Spleen (tissue), 11 donors: ENCODE data around the gene N4BP2L1. TPM values are rescaled to one million over a fixed set of nuclear protein-coding genes. Genes with fewer than 3 reads are reported as not detected.

Experiments used
- DNase-seq: peaks from one replicate; pipeline ENCODE4 v3.0.0-alpha.2; 2020
- H3K27ac ChIP-seq, 8 donors: fragments of 200-600 bp; sonication (generic) in 7 of 8; 1 replicate in 4 of 8; 2 replicates in 4 of 8; pipeline versions ENCODE4 v1.5.0 to v1.8.0; 2016 to 2021; ENCODE audit warnings: inconsistent platforms in 4 of 8, mild to moderate bottlenecking in 4 of 8, moderate library complexity in 1 of 8
- H3K27me3 ChIP-seq, 7 donors: fragments of 200-600 bp; sonication (generic) in 6 of 7; replicated peaks in 1 of 7; 1 replicate in 4 of 7; 2 replicates in 3 of 7; pipeline versions ENCODE4 v1.5.0 to v1.8.0; 2016 to 2021; ENCODE audit warnings: inconsistent platforms in 3 of 7, mild to moderate bottlenecking in 1 of 7
- H3K36me3 ChIP-seq, 6 donors: fragments of 200-600 bp; sonication (generic) in 5 of 6; 1 replicate in 4 of 6; 2 replicates in 2 of 6; pipeline versions ENCODE4 v1.5.0 to v1.8.0; 2016 to 2021; ENCODE audit warnings: inconsistent platforms in 2 of 6
- H3K4me1 ChIP-seq, 6 donors: fragments of 200-600 bp; sonication (generic) in 5 of 6; 1 replicate in 3 of 6; 2 replicates in 3 of 6; pipeline versions ENCODE4 v1.5.0 to v1.8.0; 2016 to 2021; ENCODE audit warnings: inconsistent platforms in 3 of 6
- H3K4me3 ChIP-seq, 8 donors: fragments of 200-600 bp; sonication (generic) in 7 of 8; 1 replicate in 4 of 8; 2 replicates in 4 of 8; pipeline versions ENCODE4 v1.5.0 to v1.8.0; 2016 to 2021; ENCODE audit warnings: inconsistent platforms in 4 of 8, mild to moderate bottlenecking in 4 of 8, moderate library complexity in 2 of 8
- H3K9me3 ChIP-seq, 8 donors: fragments of 200-600 bp; sonication (generic) in 7 of 8; 1 replicate in 4 of 8; 2 replicates in 4 of 8; pipeline versions ENCODE4 v1.5.0 to v1.8.0; 2016 to 2021; ENCODE audit warnings: inconsistent platforms in 4 of 8
- CTCF ChIP-seq, 11 experiments: fragments of 200-600 bp in 7 of 11; fragments of 450-650 bp in 4 of 11; sonication (generic) in 4 of 11; IDR thresholded peaks in 8 of 11; conservative IDR thresholded peaks in 3 of 11; 1 replicate in 7 of 11; 2 replicates in 4 of 11; pipeline versions ENCODE4 v1.4.0 to v1.8.0; 2016 to 2021; ENCODE audit warnings: antibody characterized with exemption in 11 of 11, inconsistent platforms in 4 of 11, mild to moderate bottlenecking in 1 of 11
- POLR2A ChIP-seq, 3 donors: fragments of 450-650 bp; IDR thresholded peaks; one replicate each; pipeline ENCODE4 v1.5.1; 2017; ENCODE audit warnings: antibody characterized with exemption in 3 of 3, mild to moderate bottlenecking in 1 of 3
- POLR2AphosphoS5 ChIP-seq, 3 donors: sonication (generic); formaldehyde crosslinking; IDR thresholded peaks; one replicate each; pipeline ENCODE4 v1.5.1; 2017; ENCODE audit warnings: antibody characterized with exemption in 3 of 3
- WGBS, 5 donors: extraction: QIAGEN DNeasy Blood & Tissue Kit in 3 of 5; methylation state at CpG; one replicate each; pipeline versions ENCODE4 v1.1.5 to v1.1.7; 2013 to 2018; 5-methylcytosine and 5-hydroxymethylcytosine counted together
- intact Hi-C: fragments of 100-400 bp; cut with DNase I; formaldehyde crosslinking; loops from one replicate; pipeline ENCODE4 v1.15.0; 2023; ENCODE audit warnings: low total_unique reads
- polyA plus RNA-seq, 3 donors: library from polyadenylated mRNA; stranded (reverse); fragments of 200-250 nt; gene quantifications; one replicate each; pipeline ENCODE4 v1.2.1, GENCODE V29; 2013
- total RNA-seq, 7 donors: library from RNA; depleted of rRNA in 3 of 7; stranded (reverse); fragments of >200 nt in 3 of 7; fragmentation: NEBNext Ultra II Directional in 4 of 7; extraction: Animal tissue kit (Norgen Biotek cat#: 25700) in 4 of 7; gene quantifications; one replicate each; pipeline versions ENCODE4 v1.1.0 to v1.2.1, GENCODE V29; 2016 to 2021
- donor health status: healthy with polysubstance abuse.
- donor health status: DM: no; HTN: no; CAD: no; lungs with moderate emphysema.
- donor health status: DM: no; HTN: no; CAD: no.
- donor health status: Bipolar disorder and iron deficiency.
- donor health status: healthy.
- donor health status: DM: no; HTN: no; CAD: no.
- donor health status: DM: yes; HTN: yes; CAD: no.

The N4BP2L1 gene
- total and polyA plus RNA-seq, 10 donors = 28.3 to 57.4 (median 39.9) TPM

GRCh38 chr13:32391101-32391619 is 36.8 kb downstream of the N4BP2L1 start:
- 72 to 92% (median 77%) methylated on average over 4 of the region's 4 CpGs for WGBS, 5 donors
- no peak for TF ChIP-seq POLR2A (IDR thresholded peaks at IDR 0.05)
- no peak for TF ChIP-seq POLR2AphosphoS5 (IDR thresholded peaks at IDR 0.05)
- no peak for TF ChIP-seq CTCF (IDR thresholded peaks at IDR 0.05 in 8 of 11, conservative IDR thresholded peaks at IDR 0.05 in 3 of 11)
- intact Hi-C loops = no loop called here

GRCh38 chr13:32390484-32390883 is 37.4 kb downstream of the N4BP2L1 start:
- TF ChIP-seq CTCF (IDR thresholded peaks at IDR 0.05 in 8 of 11, conservative IDR thresholded peaks at IDR 0.05 in 3 of 11) (no peak), POLR2AphosphoS5 (IDR thresholded peaks at IDR 0.05) (no peak), POLR2A (IDR thresholded peaks at IDR 0.05) (no peak)
- no peaks in the 10 kb centered on the region for H3K27me3 ChIP-seq
- WGBS, 5 donors = 63 to 93% (median 83%) methylated on average over 1 of the region's 1 CpG
- H3K9me3 ChIP-seq = no peaks in the 10 kb centered on the region
- DNase-seq = no peak
- H3K4me1 ChIP-seq = peaks cover 0 to 8% (median 0%) of the 10 kb centered on the region in 6 donors
- no peak overlapping the region for H3K27ac ChIP-seq
- no peak overlapping the region for H3K4me3 ChIP-seq
- intact Hi-C loops = no loop called here
- peaks cover 0 to 14% (median 0%) of the 10 kb centered on the region in 6 donors for H3K36me3 ChIP-seq

More at GRCh38 chr13:32391101-32391619, 36.8 kb downstream of the N4BP2L1 start:
- Histone ChIP-seq H3K36me3 (peaks cover 0 to 16% (median 0%) of the 10 kb centered on the region in 6 donors), H3K4me3 (no peak overlapping the region), H3K27ac (no peak overlapping the region), H3K9me3 (no peaks in the 10 kb centered on the region), H3K27me3 (no peaks in the 10 kb centered on the region), H3K4me1 (peaks cover 0 to 8% (median 0%) of the 10 kb centered on the region in 6 donors)
- no peak for DNase-seq

GRCh38 chr13:32390048-32390447 is 37.9 kb downstream of the N4BP2L1 start:
- Histone ChIP-seq H3K9me3 (no peaks in the 10 kb centered on the region), H3K4me3 (no peak overlapping the region), H3K4me1 (peaks cover 0 to 8% (median 0%) of the 10 kb centered on the region in 6 donors), H3K36me3 (peaks cover 0 to 15% (median 0%) of the 10 kb centered on the region in 6 donors), H3K27me3 (no peaks in the 10 kb centered on the region), H3K27ac (no peak overlapping the region)
- intact Hi-C loops = no loop called here
- DNase-seq = no peak
- 51 to 74% (median 59%) methylated on average over 4 of the region's 4 CpGs for WGBS, 5 donors
- TF ChIP-seq POLR2AphosphoS5 (IDR thresholded peaks at IDR 0.05) (no peak), CTCF (IDR thresholded peaks at IDR 0.05 in 8 of 11, conservative IDR thresholded peaks at IDR 0.05 in 3 of 11) (no peak), POLR2A (IDR thresholded peaks at IDR 0.05) (no peak)

- Histone ChIP-seq H3K4me1 (peaks cover 0 to 3% (median 0%) of the 10 kb centered on the region in 6 donors), H3K9me3 (no peaks in the 10 kb centered on the region), H3K27me3 (no peaks in the 10 kb centered on the region), H3K27ac (no peak overlapping the region), H3K4me3 (no peak overlapping the region), H3K36me3 (peaks cover 0 to 48% (median 0%) of the 10 kb centered on the region in 6 donors)
- intact Hi-C loops = no loop called here
- TF ChIP-seq CTCF (IDR thresholded peaks at IDR 0.05 in 8 of 11, conservative IDR thresholded peaks at IDR 0.05 in 3 of 11) (no peak), POLR2A (IDR thresholded peaks at IDR 0.05) (no peak), POLR2AphosphoS5 (IDR thresholded peaks at IDR 0.05) (no peak)
- DNase-seq = no peak
These were observed 42.5 kb downstream of the N4BP2L1 start for GRCh38 chr13:32385410-32385809.
